ENCODE data around the gene SLC39A5. TPM values are rescaled to one million over a fixed set of nuclear protein-coding genes. Genes with fewer than 3 reads are reported as not detected.

Gene SLC39A5
- total RNA-seq, 2 donors from 2014 or later, result 158 to 163 TPM

- H3K9ac ChIP-seq (ENCODE audit: low read depth in 2 of 2, low read length in 2 of 2), result no peak overlapping the region
- no peaks in the 10 kb centered on the region for H3K27me3 ChIP-seq
- no peak overlapping the region for H3K4me3 ChIP-seq
- H3K36me3 ChIP-seq, result no peaks in the 10 kb centered on the region
- H3K27ac ChIP-seq, result no peak overlapping the region
- no peaks in the 10 kb centered on the region for H3K4me1 ChIP-seq
- intact Hi-C loops (cut with DNase I), result no loop called here
- no peak for TF ChIP-seq CTCF (IDR thresholded peaks at IDR 0.05)
- H3K9me3 ChIP-seq, result no peaks in the 10 kb centered on the region
- DNase-seq, result no peak
Observed at GRCh38 chr12:56237552-56237951, 7.7 kb downstream of the SLC39A5 start.

- no peaks in the 10 kb centered on the region for H3K27me3 ChIP-seq
- no peaks in the 10 kb centered on the region for H3K4me1 ChIP-seq
- H3K9me3 ChIP-seq, result no peaks in the 10 kb centered on the region
- intact Hi-C loops (cut with DNase I), result no loop called here
- TF ChIP-seq CTCF (IDR thresholded peaks at IDR 0.05), result no peak
- no peak overlapping the region for H3K9ac ChIP-seq (ENCODE audit: low read depth in 2 of 2, low read length in 2 of 2)
- DNase-seq, result no peak
- H3K4me3 ChIP-seq, result no peak overlapping the region
- peaks cover 11% of the 10 kb centered on the region for H3K36me3 ChIP-seq
- H3K27ac ChIP-seq, result no peak overlapping the region
Observed at GRCh38 chr12:56241424-56242303, 11.8 kb downstream of the SLC39A5 start.

GRCh38 chr12:56242986-56243385 is 13.1 kb downstream of the SLC39A5 start:
- Histone ChIP-seq H3K4me1 (no peaks in the 10 kb centered on the region), H3K27me3 (no peaks in the 10 kb centered on the region), H3K36me3 (peaks cover 17% of the 10 kb centered on the region), H3K4me3 (no peak overlapping the region), H3K9me3 (no peaks in the 10 kb centered on the region), H3K27ac (no peak overlapping the region), H3K9ac (ENCODE audit: low read depth in 2 of 2, low read length in 2 of 2) (no peak overlapping the region)
- no peak for TF ChIP-seq CTCF (IDR thresholded peaks at IDR 0.05)
- intact Hi-C loops (cut with DNase I), result no loop called here
- DNase-seq, result no peak

DNA sequence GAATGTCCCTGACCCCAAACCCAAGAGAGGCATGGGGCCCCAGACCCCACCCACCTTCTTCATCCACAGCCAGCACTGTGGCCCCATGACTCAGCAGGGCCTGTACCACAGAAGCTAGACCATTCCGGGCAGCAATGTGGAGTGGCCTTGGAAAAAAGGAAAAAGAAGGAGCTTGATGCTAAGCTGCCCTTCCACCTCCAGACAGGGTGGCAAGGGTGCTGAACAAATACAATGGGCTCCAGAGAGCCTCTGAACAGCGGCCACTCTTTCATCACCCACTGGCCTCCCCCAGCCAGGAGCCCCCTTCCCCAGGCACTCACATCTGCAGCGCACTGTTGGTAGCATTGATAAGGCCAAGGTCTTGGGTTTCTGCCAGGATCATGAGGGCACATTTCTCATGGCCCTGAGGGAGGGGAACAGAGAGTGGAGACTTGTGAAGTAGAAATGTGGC is 13.9 kb downstream of the SLC39A5 start:
- intact Hi-C loops (cut with DNase I), result no loop called here
- H3K4me3 ChIP-seq, result no peak overlapping the region
- no peak overlapping the region for H3K27ac ChIP-seq
- DNase-seq, result no peak
- TF ChIP-seq CTCF (IDR thresholded peaks at IDR 0.05), result no peak
- no peak overlapping the region for H3K9ac ChIP-seq (ENCODE audit: low read depth in 2 of 2, low read length in 2 of 2)
- H3K9me3 ChIP-seq, result no peaks in the 10 kb centered on the region
- H3K27me3 ChIP-seq, result no peaks in the 10 kb centered on the region
- no peaks in the 10 kb centered on the region for H3K4me1 ChIP-seq
- H3K36me3 ChIP-seq, result peaks cover 17% of the 10 kb centered on the region

DNA sequence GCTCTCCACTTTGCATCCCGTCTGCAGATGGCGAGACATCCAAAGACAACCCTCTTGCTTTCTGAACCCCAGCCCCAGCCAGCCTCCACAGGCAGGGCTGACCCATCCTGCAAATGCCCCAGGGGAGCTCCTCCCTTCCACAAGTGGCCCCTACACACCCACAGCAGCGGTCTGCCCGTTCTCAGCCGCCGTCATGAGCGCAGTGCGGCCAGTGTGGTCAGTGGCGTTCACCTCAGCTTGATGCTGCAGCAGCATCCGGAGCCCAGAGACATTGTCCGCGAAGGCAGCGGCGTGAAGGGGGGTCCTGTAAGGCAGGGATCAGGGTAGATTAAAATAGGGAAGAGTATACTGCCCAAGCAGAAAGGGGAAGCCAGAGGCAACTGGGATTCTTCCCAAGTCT is 14.6 kb downstream of the SLC39A5 start:
- Histone ChIP-seq H3K9ac (ENCODE audit: low read depth in 2 of 2, low read length in 2 of 2) (no peak overlapping the region), H3K4me1 (no peaks in the 10 kb centered on the region), H3K4me3 (no peak overlapping the region), H3K27ac (no peak overlapping the region), H3K36me3 (peaks cover 17% of the 10 kb centered on the region), H3K9me3 (no peaks in the 10 kb centered on the region), H3K27me3 (no peaks in the 10 kb centered on the region)
- no peak for DNase-seq
- no peak for TF ChIP-seq CTCF (IDR thresholded peaks at IDR 0.05)
- intact Hi-C loops (cut with DNase I), result no loop called here

Measured in colonic mucosa (tissue), 4 donors.